MM.1S (cell line): ENCODE data around the gene S100A1.

Experiments
- DNase-seq: peaks from one replicate; pipeline ENCODE4 v3.0.0-alpha.2; 2015
- H2AFZ ChIP-seq: fragments of 300-600 bp; sonication (generic); 2 replicates; pipeline ENCODE4 v1.6.0; 2016; ENCODE audit warnings: antibody characterized with exemption, low read length
- H3F3A ChIP-seq: fragments of 300-600 bp; sonication (generic); 2 replicates; pipeline ENCODE4 v1.6.1; 2016; ENCODE audit warnings: mild to moderate bottlenecking, antibody characterized with exemption, low read length, moderate library complexity, mixed read lengths; ENCODE audit not compliant: insufficient read depth
- H3K27ac ChIP-seq: fragments of 300-600 bp; sonication (generic); 2 replicates; pipeline ENCODE4 v1.5.1; 2016; ENCODE audit warnings: mild to moderate bottlenecking, low read length
- H3K27me3 ChIP-seq: fragments of 300-600 bp; sonication (generic); replicated peaks from 2 replicates; pipeline ENCODE4 v1.6.0; 2016; ENCODE audit warnings: low read length; ENCODE audit not compliant: insufficient read depth
- H3K36me3 ChIP-seq: fragments of 300-600 bp; sonication (generic); replicated peaks from 2 replicates; pipeline ENCODE4 v1.6.1; 2016; ENCODE audit warnings: mild to moderate bottlenecking, low read length, mixed read lengths; ENCODE audit not compliant: insufficient read depth
- H3K4me1 ChIP-seq: fragments of 300-600 bp; sonication (generic); 2 replicates; pipeline ENCODE4 v1.6.1; 2016; ENCODE audit warnings: low read length, mixed read lengths
- H3K4me2 ChIP-seq: fragments of 300-600 bp; sonication (generic); 2 replicates; pipeline ENCODE4 v1.6.0; 2016; ENCODE audit warnings: low read depth, low read length
- H3K4me3 ChIP-seq: fragments of 300-600 bp; sonication (generic); 2 replicates; pipeline ENCODE4 v1.5.1; 2016; ENCODE audit warnings: low read length, mixed read lengths
- H3K79me2 ChIP-seq: fragments of 300-600 bp; sonication (generic); 2 replicates; pipeline ENCODE4 v1.6.1; 2016; ENCODE audit warnings: mixed run types, low read length, mixed read lengths
- H3K9ac ChIP-seq: fragments of 300-600 bp; sonication (generic); 2 replicates; pipeline ENCODE4 v1.6.1; 2016; ENCODE audit warnings: low read length, mixed read lengths
- H3K9me2 ChIP-seq: fragments of 300-600 bp; sonication (generic); replicated peaks from 2 replicates; pipeline ENCODE4 v1.6.1; 2016; ENCODE audit warnings: mild to moderate bottlenecking, low read length, mixed read lengths; ENCODE audit not compliant: insufficient read depth
- H3K9me3 ChIP-seq: fragments of 300-600 bp; sonication (generic); replicated peaks from 2 replicates; pipeline ENCODE4 v1.6.1; 2016; ENCODE audit warnings: mild to moderate bottlenecking, low read length, mixed read lengths; ENCODE audit not compliant: insufficient read depth
- H4K20me1 ChIP-seq: fragments of 300-600 bp; sonication (generic); 2 replicates; pipeline ENCODE4 v1.6.1; 2016; ENCODE audit warnings: mild to moderate bottlenecking, low read length, moderate library complexity, mixed read lengths; ENCODE audit not compliant: insufficient read depth
- EZH2 ChIP-seq: fragments of 300-600 bp; sonication (generic); optimal IDR thresholded peaks from 2 replicates; pipeline ENCODE3; 2017; ENCODE audit warnings: low read depth, mild to moderate bottlenecking, antibody characterized with exemption, low read length, mixed read lengths
- EZH2phosphoT487 ChIP-seq: fragments of 300-600 bp; sonication (generic); IDR thresholded peaks from 2 replicates; pipeline ENCODE4 v1.6.1; 2018; ENCODE audit warnings: antibody characterized with exemption, low read length
- TF ChIP-seq, protein P1 (sequence below): fragments of 300-600 bp; sonication (generic); IDR thresholded peaks from 2 replicates; pipeline ENCODE4 v1.5.1; 2016; ENCODE audit warnings: antibody characterized with exemption, low read length, mixed read lengths

The S100A1 gene

DNA sequence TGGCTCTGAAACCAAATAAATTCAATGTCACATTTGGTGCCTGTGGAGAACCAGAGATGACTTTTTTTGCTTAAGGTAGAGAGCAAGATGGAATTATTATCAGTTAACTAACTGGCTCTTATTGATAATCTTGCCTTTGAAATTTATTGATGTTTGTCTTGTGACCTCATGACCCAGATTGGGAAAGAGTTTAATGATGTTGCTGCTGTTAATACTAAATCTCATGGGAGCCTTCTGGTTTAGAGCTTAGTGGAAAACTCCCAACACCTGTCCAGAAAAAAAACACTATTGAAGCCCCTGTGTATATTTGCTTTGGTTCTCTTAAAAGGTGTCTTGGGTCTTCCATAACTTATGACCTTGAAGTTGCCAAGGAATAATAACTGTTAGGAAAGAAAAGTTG lies 15.6 kb downstream of the S100A1 start:
- Histone ChIP-seq H3K9me3 (no peaks in the 10 kb centered on the region), H3K9me2 (no peaks in the 10 kb centered on the region), H3K4me2 (no peak overlapping the region), H3K4me3 (no peak overlapping the region), H3K27me3 (no peaks in the 10 kb centered on the region), H3K9ac (no peak overlapping the region), H3K4me1 (no peaks in the 10 kb centered on the region), H2AFZ (no peak overlapping the region), H3K79me2 (peaks cover 64% of the 10 kb centered on the region), H3K27ac (no peak overlapping the region), H3K36me3 (peaks cover 43% of the 10 kb centered on the region), H4K20me1 (no peaks in the 10 kb centered on the region), H3F3A (no peaks in the 10 kb centered on the region)
- no peak for DNase-seq
- TF ChIP-seq, protein P1, sequence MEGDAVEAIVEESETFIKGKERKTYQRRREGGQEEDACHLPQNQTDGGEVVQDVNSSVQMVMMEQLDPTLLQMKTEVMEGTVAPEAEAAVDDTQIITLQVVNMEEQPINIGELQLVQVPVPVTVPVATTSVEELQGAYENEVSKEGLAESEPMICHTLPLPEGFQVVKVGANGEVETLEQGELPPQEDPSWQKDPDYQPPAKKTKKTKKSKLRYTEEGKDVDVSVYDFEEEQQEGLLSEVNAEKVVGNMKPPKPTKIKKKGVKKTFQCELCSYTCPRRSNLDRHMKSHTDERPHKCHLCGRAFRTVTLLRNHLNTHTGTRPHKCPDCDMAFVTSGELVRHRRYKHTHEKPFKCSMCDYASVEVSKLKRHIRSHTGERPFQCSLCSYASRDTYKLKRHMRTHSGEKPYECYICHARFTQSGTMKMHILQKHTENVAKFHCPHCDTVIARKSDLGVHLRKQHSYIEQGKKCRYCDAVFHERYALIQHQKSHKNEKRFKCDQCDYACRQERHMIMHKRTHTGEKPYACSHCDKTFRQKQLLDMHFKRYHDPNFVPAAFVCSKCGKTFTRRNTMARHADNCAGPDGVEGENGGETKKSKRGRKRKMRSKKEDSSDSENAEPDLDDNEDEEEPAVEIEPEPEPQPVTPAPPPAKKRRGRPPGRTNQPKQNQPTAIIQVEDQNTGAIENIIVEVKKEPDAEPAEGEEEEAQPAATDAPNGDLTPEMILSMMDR = no peak
- TF ChIP-seq EZH2phosphoT487 = no peak
- TF ChIP-seq EZH2 = no peak

DNA sequence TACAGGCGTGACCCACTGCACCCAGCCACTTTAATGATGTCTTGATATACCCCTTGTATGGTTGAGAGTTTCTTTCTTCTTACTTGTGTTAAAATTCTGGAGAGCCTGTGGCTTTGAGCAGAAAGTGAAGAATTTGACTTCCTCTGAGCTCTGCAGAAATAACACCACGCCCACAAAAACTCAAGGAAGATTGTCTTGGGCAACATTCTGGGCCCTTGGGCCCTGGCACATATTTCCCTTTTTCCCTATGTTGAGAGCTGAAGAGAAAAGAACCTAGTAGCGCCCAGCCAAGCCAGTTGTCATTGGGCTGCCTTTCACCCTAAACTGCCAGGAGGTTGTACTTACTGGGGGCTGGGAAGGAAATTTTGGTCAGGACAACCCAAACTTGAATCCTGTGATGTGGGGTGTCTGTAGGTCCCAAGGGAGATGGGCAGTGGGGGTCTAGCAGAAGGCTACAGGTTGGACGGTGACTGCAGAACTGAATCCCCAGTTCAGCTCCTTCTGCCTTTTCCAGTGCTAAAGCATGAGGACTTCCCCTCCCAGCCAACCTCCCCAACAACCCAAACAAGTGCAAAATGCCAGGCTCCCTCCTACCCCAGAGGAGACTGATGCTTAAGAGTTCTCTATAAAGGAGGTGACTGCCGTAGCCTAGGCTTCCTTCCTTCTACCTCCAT lies 18.6 kb downstream of the S100A1 start:
- peaks cover 23% of the 10 kb centered on the region for H3K36me3 ChIP-seq
- H3K4me2 ChIP-seq = no peak overlapping the region
- no peak for DNase-seq
- H2AFZ ChIP-seq = no peak overlapping the region
- H3K9me3 ChIP-seq = no peaks in the 10 kb centered on the region
- H3F3A ChIP-seq = no peaks in the 10 kb centered on the region
- H3K9me2 ChIP-seq = no peaks in the 10 kb centered on the region
- no peaks in the 10 kb centered on the region for H3K27me3 ChIP-seq
- H3K4me3 ChIP-seq = no peak overlapping the region
- H3K79me2 ChIP-seq = peaks cover 34% of the 10 kb centered on the region
- no peaks in the 10 kb centered on the region for H4K20me1 ChIP-seq
- H3K4me1 ChIP-seq = no peaks in the 10 kb centered on the region
- TF ChIP-seq, protein P1 = no peak
- TF ChIP-seq EZH2 (no peak), EZH2phosphoT487 (no peak)
- no peak overlapping the region for H3K27ac ChIP-seq
- H3K9ac ChIP-seq = no peak overlapping the region

GRCh38 chr1:153647346-153647714 lies 19.1 kb downstream of the S100A1 start:
- no peak for TF ChIP-seq EZH2
- TF ChIP-seq EZH2phosphoT487 = no peak
- TF ChIP-seq, protein P1 = no peak
- Histone ChIP-seq H3F3A (no peaks in the 10 kb centered on the region), H3K9me2 (no peaks in the 10 kb centered on the region), H3K79me2 (peaks cover 29% of the 10 kb centered on the region), H2AFZ (no peak overlapping the region), H3K9ac (no peak overlapping the region), H3K27ac (no peak overlapping the region), H4K20me1 (no peaks in the 10 kb centered on the region), H3K4me3 (no peak overlapping the region), H3K9me3 (no peaks in the 10 kb centered on the region), H3K4me1 (no peaks in the 10 kb centered on the region), H3K27me3 (no peaks in the 10 kb centered on the region), H3K36me3 (peaks cover 18% of the 10 kb centered on the region), H3K4me2 (no peak overlapping the region)
- DNase-seq = no peak
